Measurements from ENCODE around the gene PPP1R3F. TPM values are rescaled to one million over a fixed set of nuclear protein-coding genes. Genes with fewer than 3 reads are reported as not detected.

The PPP1R3F gene, protein sequence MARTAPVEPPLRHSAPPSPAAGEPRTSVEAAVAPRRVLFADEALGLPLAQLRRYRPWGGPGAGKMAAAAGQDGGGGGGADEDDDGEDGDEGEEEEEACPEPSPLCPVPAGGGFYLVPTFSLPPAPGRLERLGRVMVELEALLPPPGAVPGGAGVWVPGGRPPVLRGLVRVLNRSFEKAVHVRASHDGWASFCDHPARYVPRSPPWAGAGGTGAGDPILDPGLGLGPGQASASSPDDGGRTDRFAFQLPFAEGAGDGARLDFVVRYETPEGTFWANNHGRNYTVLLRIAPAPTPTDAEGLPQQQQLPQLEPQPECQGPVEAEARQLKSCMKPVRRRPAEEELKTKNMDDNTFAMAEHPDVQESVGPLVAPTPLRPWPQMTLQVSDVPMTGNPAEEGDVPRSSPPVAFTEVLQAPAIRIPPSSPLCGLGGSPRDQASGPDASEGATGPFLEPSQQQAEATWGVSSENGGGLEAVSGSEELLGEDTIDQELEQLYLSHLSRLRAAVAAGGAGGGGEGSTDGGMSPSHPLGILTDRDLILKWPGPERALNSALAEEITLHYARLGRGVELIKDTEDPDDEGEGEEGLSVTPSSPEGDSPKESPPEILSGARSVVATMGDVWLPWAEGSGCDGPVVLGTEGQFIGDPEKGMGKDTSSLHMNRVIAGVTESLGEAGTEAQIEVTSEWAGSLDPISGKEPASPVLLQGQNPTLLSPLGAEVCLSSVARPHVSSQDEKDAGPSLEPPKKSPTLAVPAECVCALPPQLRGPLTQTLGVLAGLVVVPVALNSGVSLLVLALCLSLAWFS
- total RNA-seq: 21.9 TPM
- long read RNA-seq, transcript PPP1R3F-201 (4 exons, 3,421 nt): major isoform, 120 of 185 reads
- long read RNA-seq, partial matches to known transcripts: 60 of 185 reads
- long read RNA-seq, other reads (novel, unspliced or antisense): 5 of 185 reads

DNA sequence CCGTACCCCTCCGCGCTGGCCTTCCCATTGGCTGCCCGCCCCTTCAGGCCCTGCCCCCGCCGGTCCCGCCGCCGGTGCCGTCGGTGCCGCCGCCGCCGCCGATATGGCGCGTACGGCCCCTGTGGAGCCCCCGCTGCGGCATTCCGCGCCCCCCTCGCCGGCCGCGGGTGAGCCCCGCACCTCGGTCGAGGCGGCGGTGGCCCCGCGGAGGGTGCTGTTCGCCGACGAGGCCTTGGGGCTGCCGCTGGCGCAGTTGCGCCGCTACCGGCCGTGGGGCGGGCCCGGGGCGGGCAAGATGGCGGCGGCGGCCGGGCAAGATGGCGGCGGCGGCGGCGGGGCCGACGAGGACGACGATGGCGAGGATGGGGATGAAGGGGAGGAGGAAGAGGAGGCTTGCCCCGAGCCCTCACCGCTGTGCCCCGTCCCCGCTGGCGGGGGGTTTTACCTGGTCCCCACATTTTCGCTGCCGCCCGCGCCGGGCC is at the start of gene PPP1R3F:
Gene PPP1R3F (plus strand): TSS at position 27 of the 482 bp plus-strand sequence. CDS start 77 bp downstream, at position 104.
- no peak for DNase-seq
- intact Hi-C loops (cut with DNase I): no loop called here
- ATAC-seq (ENCODE audit: poor library complexity): peak; percentile 21

DNA sequence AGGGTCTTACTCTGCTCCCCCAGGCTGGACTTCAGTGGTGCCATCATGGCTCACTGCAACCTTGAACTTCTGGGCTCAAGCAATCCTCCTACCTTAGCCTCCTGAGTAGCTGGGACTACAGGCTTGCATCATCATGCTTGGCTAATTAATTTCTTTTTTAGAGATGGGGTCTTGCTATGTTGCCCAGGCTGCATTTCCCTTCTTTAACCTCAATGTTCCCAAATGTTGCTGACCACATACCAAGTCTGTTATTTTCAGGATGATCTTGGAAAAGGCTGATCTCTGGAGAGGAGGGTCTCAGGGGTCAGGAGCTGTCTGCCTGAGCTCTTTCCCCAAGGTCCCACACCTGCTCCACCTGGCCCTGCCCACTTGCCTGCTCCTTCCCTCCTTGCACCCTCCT is 49.5 kb upstream of the PPP1R3F start:
- DNase-seq: no peak
- no peak for ATAC-seq (ENCODE audit: poor library complexity)
- intact Hi-C loops (cut with DNase I): no loop called here

DNA sequence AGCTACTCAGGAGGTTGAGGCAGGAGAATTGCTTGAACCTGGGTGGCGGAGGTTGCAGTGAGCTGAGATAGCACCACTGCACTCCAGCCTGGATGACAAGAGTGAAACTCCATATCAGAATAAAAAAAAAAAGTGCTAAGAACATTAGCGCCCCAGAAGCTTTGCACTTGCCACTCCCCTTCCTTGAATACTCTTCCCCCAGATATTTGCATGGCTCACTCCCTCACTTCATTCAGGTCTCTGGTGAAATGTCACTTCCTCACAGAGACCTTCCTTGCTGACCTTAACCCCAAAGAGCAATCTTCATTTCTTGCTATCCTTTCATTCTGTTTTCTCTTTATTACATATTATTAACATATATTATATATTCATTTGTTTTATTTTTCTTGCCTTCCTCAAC is 47.7 kb upstream of the PPP1R3F start:
- intact Hi-C loops (cut with DNase I): no loop called here
- ATAC-seq (ENCODE audit: poor library complexity) (no peak), DNase-seq (no peak)

DNA sequence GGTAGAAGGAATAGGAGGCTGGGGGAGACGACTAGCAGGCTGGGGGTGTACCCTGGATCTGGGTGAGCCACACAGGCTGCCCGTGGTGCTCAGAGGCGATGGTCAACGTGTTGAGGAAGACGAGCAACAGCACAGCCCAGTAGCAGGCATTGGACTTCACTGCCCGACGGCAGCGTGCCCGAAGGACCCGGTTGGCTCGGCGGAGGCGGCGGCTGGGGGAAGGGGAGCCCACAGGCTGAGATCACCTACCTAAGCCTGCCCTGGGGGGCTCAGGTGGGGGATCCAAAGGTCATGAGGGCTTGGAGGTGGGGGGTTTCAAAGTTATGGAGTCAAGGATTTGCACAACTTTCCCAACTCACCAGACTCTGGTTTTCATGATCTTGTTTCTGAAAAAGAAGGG is 43.7 kb upstream of the PPP1R3F start:
- ATAC-seq (ENCODE audit: poor library complexity) (no peak), DNase-seq (no peak)
- intact Hi-C loops (cut with DNase I): no loop called here

DNA sequence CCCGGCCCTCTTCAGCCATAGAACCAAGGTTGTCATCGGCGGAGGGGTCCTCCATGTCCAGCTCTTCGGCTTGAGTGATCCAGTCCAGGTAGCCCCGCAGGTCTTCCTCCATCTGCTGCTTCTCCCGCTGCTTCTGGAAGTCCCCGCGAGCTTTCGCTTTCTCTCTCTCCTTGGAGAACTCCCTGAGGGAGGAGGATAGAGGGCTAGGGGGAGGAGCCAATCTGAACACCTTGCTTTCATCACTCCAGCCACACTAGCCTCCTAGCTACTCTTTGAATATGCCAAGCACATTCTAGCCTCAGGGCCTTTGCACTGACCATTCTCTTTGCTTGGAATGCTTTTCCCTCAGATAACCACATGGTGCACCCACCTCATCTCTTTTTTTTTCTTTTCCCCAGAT is 42.6 kb upstream of the PPP1R3F start:
- ATAC-seq (ENCODE audit: poor library complexity): no peak
- DNase-seq: no peak
- intact Hi-C loops (cut with DNase I): no loop called here

DNA sequence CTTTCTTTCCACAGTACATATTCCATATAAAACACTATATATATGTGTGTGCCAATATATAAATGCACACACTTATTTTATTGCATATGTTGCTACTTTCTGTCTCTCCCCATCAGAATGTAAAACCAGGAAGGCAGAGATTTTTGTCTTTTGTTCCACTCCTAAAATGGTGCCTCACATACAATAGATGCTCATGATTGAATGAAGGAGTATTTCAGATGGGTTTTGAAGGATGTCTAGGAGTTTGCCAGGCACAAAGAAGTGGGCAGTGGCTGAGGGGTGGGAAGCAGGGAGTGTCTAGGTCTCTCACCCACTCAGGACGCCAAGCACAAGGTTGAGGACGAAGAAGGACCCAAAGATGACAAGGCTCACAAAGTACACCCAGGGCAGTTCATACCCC is 41.9 kb upstream of the PPP1R3F start:
- ATAC-seq (ENCODE audit: poor library complexity) (no peak), DNase-seq (no peak)
- intact Hi-C loops (cut with DNase I): no loop called here

DNA sequence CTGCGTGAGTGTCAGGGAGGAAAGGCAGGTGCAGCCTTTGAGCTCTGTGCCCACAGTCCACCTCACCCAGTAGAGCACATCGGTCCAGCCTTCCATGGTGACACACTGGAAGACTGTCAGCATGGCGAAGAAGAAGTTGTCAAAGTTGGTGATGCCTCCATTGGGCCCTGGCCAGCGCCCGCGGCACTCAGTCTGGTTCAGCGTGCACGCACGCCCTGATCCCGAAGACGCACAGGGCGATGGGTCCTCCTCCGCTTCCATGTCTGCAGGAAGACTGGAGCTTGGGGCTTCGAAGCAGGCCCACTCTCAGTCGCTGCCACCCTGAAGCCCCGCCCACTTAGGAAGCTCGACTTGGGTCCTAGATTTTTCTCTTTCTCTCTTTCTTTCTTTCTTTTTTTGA is 41.4 kb upstream of the PPP1R3F start:
- no peak for DNase-seq
- ATAC-seq (ENCODE audit: poor library complexity): no peak
- intact Hi-C loops (cut with DNase I): no loop called here

DNA sequence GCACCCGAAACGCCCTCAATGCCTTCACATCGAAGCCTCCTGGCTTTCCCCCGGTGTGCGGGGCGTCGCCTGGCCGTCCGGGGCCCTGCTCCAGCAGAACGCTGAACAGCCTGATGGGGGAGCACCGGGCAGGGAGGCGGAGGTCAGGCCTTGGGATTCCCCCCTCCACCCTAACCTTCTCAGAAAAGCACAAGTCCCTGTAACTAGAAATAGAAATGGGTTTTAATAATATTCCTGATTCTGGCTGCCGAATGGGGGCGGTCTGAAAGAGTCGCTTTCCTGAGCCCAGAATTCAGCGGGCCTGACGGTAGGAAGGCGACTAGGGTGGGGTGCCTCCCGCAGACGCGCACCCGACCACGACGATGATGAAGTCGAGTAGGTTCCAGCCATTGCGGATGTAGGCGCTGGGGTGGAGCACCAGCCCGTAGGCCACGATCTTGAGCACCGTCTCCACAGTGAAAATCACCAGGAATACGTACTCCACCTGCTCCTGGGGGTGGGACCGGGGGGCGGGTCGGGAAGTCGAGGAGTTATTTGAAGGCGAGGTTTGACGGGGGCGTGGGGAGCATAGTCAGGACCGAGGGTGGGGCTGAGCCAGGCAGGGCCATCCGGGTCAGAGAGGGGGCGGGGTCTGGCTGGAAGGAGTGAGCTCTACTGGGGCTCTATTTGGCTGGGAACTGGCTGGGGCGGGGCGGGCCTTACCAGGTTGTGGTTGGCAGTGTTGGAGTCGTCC is 38.9 kb upstream of the PPP1R3F start:
- intact Hi-C loops (cut with DNase I): no loop called here
- DNase-seq (peak; percentile 82), ATAC-seq (ENCODE audit: poor library complexity) (peak; percentile 70)

DNA sequence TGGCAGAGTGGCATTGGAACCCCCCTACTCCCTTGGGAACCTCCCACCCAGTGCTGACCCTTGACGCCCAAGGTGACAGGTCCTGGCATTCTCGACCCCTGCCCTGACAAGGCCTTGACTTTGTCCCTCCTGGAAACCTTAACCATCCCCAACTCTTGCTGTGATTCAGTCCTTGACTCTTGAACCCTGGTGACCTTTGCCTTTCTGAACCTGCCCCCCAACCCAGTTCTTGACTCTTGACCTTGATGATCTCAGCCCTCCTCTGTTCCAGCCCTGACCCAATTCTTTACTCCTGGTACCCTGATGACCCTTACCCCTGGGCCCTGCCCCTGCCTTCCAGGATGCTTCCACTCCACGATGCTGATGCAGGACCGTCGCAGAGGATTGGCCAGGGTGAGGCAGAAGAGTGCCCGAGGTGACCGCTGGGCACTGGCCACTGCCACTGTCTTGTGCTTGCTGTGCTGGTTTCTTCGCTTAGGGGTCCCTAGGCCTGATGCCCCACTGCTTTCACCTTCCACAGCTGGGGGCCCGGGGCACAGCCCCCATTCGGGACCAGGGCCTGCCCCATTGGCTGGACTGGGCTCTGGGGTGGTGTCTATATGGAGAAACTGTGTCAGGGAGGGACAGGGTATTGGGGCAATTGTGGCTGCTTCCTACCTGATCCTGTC is 38.1 kb upstream of the PPP1R3F start:
- DNase-seq: no peak
- ATAC-seq (ENCODE audit: poor library complexity): no peak
- intact Hi-C loops (cut with DNase I): no loop called here

DNA sequence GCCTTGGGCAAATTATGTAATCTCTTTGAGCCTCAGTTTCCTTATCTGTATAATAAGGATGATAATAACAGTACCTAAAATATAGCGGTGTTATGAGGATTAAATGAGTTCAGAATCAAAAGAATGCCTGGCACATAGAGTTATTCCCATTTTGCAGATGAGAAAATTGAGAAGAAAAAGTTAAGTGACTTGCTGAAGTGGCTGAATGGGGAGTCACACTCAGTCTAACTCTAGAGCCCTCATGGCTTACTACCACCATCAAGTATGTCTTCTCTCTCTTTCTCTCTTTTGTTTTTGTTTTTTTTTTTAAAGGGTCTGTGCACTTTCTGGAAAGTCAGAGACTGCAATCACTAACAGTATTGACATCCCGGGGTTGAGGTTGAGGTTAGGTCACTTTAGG is 37.1 kb upstream of the PPP1R3F start:
- ATAC-seq (ENCODE audit: poor library complexity): no peak
- intact Hi-C loops (cut with DNase I): no loop called here

DNA sequence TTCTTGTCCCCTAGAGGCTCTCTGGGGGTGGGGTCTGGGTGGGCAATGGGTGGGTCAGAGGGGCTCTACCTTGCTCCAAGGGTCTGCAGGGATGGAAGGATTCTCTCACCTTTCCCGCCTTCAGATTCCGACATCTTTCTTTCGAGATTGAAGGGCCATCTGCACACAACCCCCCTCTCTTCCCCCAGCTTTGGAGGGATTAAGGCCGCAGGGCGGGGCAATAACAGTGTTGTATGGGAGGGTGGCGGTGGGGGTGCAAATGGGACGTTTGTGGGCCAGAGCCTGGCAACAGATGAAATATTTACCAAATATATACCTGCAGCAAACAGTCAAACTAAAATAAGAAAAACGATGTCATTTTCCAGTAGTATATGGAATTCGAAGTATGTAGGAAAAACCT is 36.4 kb upstream of the PPP1R3F start, which contains the start of gene CACNA1F:
Gene CACNA1F (minus strand): TSS at position 165 of the 400 bp plus-strand sequence. CDS start 31 bp downstream, at position 134.
- ATAC-seq (ENCODE audit: poor library complexity) (no peak), DNase-seq (no peak)
- intact Hi-C loops (cut with DNase I): no loop called here

More for the DNA sequence above, 37.1 kb upstream of the PPP1R3F start:
- no peak for DNase-seq

DNA sequence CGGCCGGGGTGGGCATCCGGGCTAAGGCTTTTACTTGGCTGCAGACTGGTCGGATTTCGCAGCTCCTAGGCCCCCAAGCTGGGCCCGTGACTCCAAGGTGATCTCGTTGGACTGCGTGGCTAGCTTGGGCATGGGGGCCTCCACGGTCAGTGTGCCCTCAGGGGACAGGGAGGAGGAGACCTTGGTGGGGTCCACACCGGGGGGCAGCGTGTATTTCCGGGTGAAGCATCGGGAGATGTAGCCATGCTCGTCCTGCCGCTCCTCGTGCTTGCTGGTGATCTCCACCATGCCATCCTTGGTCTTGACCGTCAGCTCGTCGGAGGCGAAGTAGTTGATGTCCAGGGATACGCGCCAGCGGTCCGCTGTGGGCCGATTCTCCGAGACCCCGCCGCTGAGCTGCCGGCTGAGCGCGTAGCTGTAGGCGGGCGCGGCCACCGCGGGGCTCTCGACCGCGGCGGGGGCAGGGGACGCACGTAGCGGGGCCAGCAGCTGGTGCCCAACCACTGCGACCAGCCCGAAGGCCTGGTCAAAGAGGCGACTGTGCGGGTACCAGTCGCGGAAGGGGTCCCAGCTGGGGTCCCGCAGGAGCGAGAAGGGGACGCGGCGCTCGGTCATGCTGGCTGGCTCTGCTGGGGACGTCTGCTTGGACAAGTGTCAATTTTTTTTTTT is 35.6 kb upstream of the PPP1R3F start:
- DNase-seq (no peak), ATAC-seq (ENCODE audit: poor library complexity) (no peak)
- intact Hi-C loops (cut with DNase I): no loop called here

DNA sequence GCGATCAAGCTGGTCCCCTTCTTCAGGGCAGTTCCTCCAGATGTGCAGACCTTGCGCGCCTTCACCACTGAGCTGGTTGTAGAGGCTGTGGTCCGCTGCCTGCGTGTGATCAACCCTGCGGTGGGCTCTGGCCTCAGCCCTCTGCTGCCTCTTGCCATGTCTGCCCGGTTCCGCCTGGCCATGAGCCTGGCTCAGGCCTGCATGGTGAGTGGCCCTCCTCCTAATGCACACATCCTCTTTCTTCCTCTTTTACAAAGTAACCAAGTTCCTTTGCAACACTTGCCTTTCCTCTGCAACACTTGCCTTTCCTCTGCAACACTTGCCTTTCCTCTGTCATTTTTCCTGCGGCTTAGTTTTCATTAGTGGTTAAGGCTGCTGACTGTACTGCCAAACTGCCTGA is 32.5 kb upstream of the PPP1R3F start:
- peak; percentile 52 for DNase-seq

DNA sequence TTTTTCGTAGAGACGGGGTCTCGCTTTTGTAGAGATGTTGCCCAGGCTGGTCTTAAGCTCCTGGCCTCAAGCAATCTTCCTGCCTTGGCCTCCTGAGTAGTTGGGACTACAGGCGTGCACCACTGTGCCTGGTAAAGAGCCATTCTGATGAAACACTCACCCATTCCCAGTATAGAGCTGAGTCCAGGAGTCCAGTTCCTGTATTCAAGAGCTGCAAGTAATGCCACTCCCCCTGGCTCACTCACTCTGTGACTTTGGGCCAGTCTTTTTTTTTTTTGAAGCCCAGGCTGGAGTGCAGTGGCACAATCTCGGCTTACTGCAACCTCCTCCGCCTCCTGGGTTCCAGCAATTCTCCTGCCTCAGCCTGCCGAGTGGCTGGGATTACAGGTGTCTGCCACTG is 30.9 kb upstream of the PPP1R3F start:
- ATAC-seq (ENCODE audit: poor library complexity) (no peak), DNase-seq (no peak)
- intact Hi-C loops (cut with DNase I): no loop called here

More for the DNA sequence above, 32.5 kb upstream of the PPP1R3F start:
- intact Hi-C loops (cut with DNase I): no loop called here
- peak; percentile 7 for ATAC-seq (ENCODE audit: poor library complexity)

DNA sequence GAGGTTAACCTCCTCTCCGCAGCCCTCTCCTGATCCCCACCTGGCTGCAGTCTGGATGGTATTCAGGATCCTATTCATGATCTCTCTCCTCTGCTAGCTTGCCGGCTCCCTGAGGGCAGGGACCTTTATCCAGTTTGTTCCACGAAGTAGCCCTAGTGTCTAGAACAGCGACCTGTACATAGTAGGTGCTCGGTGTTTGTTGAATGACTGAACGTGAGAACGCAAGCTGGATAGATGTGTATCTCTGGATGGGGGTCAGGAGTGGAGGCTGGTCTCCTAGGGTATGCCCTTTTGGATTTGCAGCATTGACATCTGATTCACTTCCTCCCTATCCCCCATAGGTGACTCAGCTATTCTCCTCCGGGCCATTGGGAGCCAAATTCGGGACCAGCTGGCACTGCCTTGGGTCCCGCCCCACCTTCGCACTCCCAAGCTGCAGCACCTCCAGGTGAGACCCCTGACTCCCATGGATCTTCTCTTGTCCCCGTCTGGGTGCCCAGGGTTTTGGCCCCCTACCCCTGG is 27.0 kb upstream of the PPP1R3F start:
- no peak for DNase-seq
- intact Hi-C loops (cut with DNase I): no loop called here
- ATAC-seq (ENCODE audit: poor library complexity): no peak

DNA sequence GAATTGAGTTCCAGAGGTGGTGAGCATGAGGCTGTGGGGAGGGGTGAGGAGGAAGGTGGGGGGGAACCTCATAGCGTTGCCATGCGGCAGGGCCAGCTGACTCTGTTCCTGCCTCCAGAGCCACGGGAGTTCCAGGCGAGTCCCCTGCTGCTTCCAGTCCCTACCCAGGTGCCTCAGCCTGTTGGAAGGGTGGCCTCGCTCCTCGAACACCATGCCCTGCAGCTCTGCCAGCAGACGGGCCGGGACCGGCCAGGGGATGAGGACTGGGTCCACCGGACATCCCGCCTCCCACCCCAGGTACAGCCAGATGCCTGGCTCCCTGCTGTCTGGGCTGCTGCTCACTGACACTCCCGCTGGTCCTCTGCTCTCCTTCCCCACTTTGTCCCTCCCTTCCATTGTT is 26.4 kb upstream of the PPP1R3F start:
- DNase-seq (no peak), ATAC-seq (ENCODE audit: poor library complexity) (no peak)
- intact Hi-C loops (cut with DNase I): no loop called here

DNA sequence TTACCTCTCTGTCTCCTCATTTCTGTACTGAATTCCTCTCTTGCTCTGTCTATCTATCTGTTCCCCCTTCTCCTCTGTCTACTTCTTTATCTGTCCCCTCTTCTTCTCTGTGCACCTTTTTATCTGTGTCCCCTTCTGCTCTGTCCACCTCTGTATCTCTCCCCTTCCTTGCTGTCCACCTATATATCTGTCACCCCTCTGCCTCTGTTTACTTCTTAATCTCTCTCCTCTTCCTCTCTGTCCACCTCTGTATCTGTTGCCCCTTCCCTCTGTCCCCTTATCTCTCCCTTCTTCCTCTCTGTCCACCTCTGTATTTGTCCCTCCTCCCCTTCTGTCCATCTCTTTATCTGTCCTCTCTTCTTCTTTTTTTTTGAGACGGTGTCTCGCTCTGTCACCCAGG is 25.4 kb upstream of the PPP1R3F start:
- ATAC-seq (ENCODE audit: poor library complexity) (no peak), DNase-seq (no peak)
- intact Hi-C loops (cut with DNase I): no loop called here

DNA sequence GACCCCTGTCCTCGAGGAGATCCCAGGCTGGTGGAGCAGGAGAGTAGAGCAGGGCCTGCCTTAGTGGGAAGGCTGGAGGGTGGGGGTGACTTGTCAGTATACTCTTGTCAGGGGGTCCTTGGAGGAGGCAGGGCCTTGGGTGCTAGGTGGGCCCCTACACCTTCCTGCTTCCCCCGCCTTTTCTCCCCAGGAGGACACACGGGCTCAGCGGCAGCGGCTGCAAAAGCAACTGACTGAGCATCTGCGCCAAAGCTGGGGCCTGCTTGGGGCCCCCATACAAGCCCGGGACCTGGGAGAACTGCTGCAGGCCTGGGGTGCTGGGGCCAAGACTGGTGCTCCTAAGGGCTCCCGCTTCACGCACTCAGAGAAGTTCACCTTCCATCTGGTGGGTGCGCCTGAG is 23.1 kb upstream of the PPP1R3F start:
- no peak for DNase-seq
- intact Hi-C loops (cut with DNase I): no loop called here
- no peak for ATAC-seq (ENCODE audit: poor library complexity)

Data from Right ventricle myocardium superior (tissue), 1 donor.